Measurements from ENCODE around the gene YAF2. TPM values are rescaled to one million over a fixed set of nuclear protein-coding genes. Genes with fewer than 3 reads are reported as not detected.

Gene YAF2
- 10 to 100 TPM; 34.0 to 36.8 TPM for total RNA-seq

GRCh38 chr12:42238240-42239140 is at the start of gene YAF2:
YAF2 (minus strand) TSS chr12:42238248; CDS start chr12:42238180, 68 bp downstream.
- no peaks in the 10 kb centered on the region for H3K27me3 Mint-ChIP-seq
- H3K4me1 Mint-ChIP-seq = peaks cover 48% of the 10 kb centered on the region
- POLR2A ChIA-PET = interaction anchor here (0.6 kb wide), 2 partner anchors 8 to 1191 kb away, joined by 3 to 4 read pairs; no protein-coding TSS in a partner anchor

GRCh38 chr12:42286741-42287140 is 48.7 kb upstream of the YAF2 start:
- peaks cover 4% of the 10 kb centered on the region for H3K27me3 Mint-ChIP-seq
- DNase-seq = no peak
- CTCF ChIA-PET = no interaction called here
- no peaks in the 10 kb centered on the region for H3K36me3 Mint-ChIP-seq (ENCODE audit: low read depth)
- no peak overlapping the region for H3K4me3 Mint-ChIP-seq
- peaks cover 7% of the 10 kb centered on the region for H3K4me1 Mint-ChIP-seq
- POLR2A ChIA-PET = no interaction called here
- no peak overlapping the region for H3K27ac Mint-ChIP-seq
- H3K9me3 Mint-ChIP-seq = no peaks in the 10 kb centered on the region

More at GRCh38 chr12:42238240-42239140, at the start of gene YAF2:
- peak; percentile 86 for DNase-seq
- Mint-ChIP-seq H3K27ac (peak within 1 kb of the TSS; percentile 93), H3K9me3 (no peaks in the 10 kb centered on the region), H3K4me3 (peak within 1 kb of the TSS; percentile 88), H3K36me3 (ENCODE audit: low read depth) (peaks cover 25% of the 10 kb centered on the region)
- CTCF ChIA-PET = interaction anchor here (1.3 kb wide), 1 partner anchor 121 kb away, joined by 3 read pairs; no protein-coding TSS in a partner anchor

- POLR2A ChIA-PET = no interaction called here
- CTCF ChIA-PET = interaction anchor here (0.6 kb wide), 3 partner anchors 8 to 197 kb away, joined by 3 to 4 read pairs (median 3); no protein-coding TSS in a partner anchor
- no peak overlapping the region for H3K4me3 Mint-ChIP-seq
- peaks cover 4% of the 10 kb centered on the region for H3K27me3 Mint-ChIP-seq
- H3K4me1 Mint-ChIP-seq = peaks cover 7% of the 10 kb centered on the region
- no peak overlapping the region for H3K27ac Mint-ChIP-seq
- no peaks in the 10 kb centered on the region for H3K9me3 Mint-ChIP-seq
- DNase-seq = no peak
- no peaks in the 10 kb centered on the region for H3K36me3 Mint-ChIP-seq (ENCODE audit: low read depth)
Measured at GRCh38 chr12:42285431-42285830, 47.4 kb upstream of the YAF2 start.

DNA sequence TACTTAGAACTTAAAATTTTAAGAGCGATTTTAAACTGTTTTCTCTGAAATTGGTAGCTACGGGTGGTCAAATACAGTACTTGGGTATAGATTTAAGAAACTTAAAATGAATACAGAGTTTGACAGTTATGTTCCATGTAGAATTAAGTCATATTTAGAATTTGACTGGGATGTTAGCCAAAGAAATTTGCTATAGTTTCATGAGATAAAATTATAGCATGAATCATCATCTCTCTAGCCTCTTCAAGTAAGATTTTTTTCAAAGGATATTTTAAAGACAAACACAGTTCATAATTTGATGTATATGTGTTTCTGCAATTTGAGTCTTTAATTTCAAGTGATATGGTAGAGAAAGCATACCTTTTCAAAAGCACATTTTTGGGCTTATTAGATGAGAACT is 46.8 kb upstream of the YAF2 start:
- DNase-seq = no peak
- peaks cover 7% of the 10 kb centered on the region for H3K4me1 Mint-ChIP-seq
- POLR2A ChIA-PET = no interaction called here
- H3K27ac Mint-ChIP-seq = no peak overlapping the region
- H3K4me3 Mint-ChIP-seq = no peak overlapping the region
- H3K27me3 Mint-ChIP-seq = peaks cover 4% of the 10 kb centered on the region
- no peaks in the 10 kb centered on the region for H3K36me3 Mint-ChIP-seq (ENCODE audit: low read depth)
- H3K9me3 Mint-ChIP-seq = no peaks in the 10 kb centered on the region
- CTCF ChIA-PET = interaction anchor here (0.6 kb wide), 1 partner anchor 42 kb away, joined by 3 read pairs; no protein-coding TSS in a partner anchor

- ChIA-PET POLR2A (no interaction called here), CTCF (no interaction called here)
Measured at GRCh38 chr12:42284157-42284556, 46.1 kb upstream of the YAF2 start.

DNA sequence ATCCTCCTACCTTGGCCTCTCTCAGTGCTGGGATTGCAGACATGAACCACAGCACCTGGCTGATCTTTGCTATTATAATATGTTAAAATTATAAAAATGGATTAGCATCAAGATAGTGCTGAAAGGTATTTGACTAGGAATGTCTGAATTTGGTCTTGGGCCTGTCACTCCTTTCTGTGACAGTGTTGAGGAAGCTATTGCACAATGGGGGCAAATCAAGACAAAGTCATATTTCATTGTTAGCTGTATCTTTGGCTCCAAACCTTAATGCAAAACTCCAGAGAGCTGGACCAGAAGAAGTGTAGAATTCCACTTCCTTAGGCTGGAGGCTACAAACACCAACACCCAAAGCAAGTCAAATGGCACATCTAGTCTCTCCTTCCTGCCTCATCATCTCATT is 45.7 kb upstream of the YAF2 start:
- Mint-ChIP-seq H3K27ac (no peak overlapping the region), H3K4me1 (peaks cover 7% of the 10 kb centered on the region), H3K9me3 (no peaks in the 10 kb centered on the region), H3K36me3 (ENCODE audit: low read depth) (no peaks in the 10 kb centered on the region), H3K4me3 (no peak overlapping the region), H3K27me3 (peaks cover 2% of the 10 kb centered on the region)
- POLR2A ChIA-PET = no interaction called here
- DNase-seq = no peak
- CTCF ChIA-PET = no interaction called here

More at GRCh38 chr12:42284157-42284556, 46.1 kb upstream of the YAF2 start:
- peaks cover 7% of the 10 kb centered on the region for H3K4me1 Mint-ChIP-seq
- H3K27me3 Mint-ChIP-seq = peaks cover 2% of the 10 kb centered on the region
- no peaks in the 10 kb centered on the region for H3K36me3 Mint-ChIP-seq (ENCODE audit: low read depth)
- no peak overlapping the region for H3K4me3 Mint-ChIP-seq
- H3K9me3 Mint-ChIP-seq = no peaks in the 10 kb centered on the region
- no peak for DNase-seq
- H3K27ac Mint-ChIP-seq = no peak overlapping the region

- DNase-seq = no peak
- POLR2A ChIA-PET = no interaction called here
- H3K9me3 Mint-ChIP-seq = no peaks in the 10 kb centered on the region
- CTCF ChIA-PET = interaction anchor here (0.5 kb wide), 1 partner anchor 300 kb away, joined by 3 read pairs; no protein-coding TSS in a partner anchor
- no peak overlapping the region for H3K27ac Mint-ChIP-seq
- no peak overlapping the region for H3K4me3 Mint-ChIP-seq
- H3K36me3 Mint-ChIP-seq (ENCODE audit: low read depth) = no peaks in the 10 kb centered on the region
- H3K4me1 Mint-ChIP-seq = peaks cover 7% of the 10 kb centered on the region
- peaks cover 2% of the 10 kb centered on the region for H3K27me3 Mint-ChIP-seq
Measured at GRCh38 chr12:42282294-42282693, 44.2 kb upstream of the YAF2 start.

DNA sequence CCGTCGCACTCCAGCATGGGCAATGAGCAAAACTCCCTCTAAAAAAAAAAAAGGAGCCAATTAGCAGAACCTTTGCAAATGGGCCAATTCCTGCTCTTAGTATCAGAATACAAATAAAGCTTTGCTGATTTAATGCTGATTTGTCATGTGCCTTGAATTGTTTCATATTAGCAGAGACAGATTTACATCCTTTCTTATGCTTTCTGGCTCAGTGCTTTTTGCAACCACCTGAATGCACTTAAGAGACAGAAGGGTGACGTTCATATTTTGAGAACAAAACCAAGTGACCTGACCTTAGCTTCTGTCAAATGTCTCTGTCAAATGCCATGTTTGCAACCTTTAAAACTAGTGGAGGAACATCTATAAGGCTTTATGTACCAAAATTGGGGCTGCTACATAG is 43.8 kb upstream of the YAF2 start:
- Mint-ChIP-seq H3K4me3 (no peak overlapping the region), H3K4me1 (peaks cover 7% of the 10 kb centered on the region), H3K27ac (no peak overlapping the region), H3K36me3 (ENCODE audit: low read depth) (no peaks in the 10 kb centered on the region), H3K9me3 (no peaks in the 10 kb centered on the region), H3K27me3 (peaks cover 2% of the 10 kb centered on the region)
- ChIA-PET POLR2A (no interaction called here), CTCF (interaction anchor here (0.5 kb wide), 1 partner anchor 300 kb away, joined by 3 read pairs; no protein-coding TSS in a partner anchor)
- no peak for DNase-seq

DNA sequence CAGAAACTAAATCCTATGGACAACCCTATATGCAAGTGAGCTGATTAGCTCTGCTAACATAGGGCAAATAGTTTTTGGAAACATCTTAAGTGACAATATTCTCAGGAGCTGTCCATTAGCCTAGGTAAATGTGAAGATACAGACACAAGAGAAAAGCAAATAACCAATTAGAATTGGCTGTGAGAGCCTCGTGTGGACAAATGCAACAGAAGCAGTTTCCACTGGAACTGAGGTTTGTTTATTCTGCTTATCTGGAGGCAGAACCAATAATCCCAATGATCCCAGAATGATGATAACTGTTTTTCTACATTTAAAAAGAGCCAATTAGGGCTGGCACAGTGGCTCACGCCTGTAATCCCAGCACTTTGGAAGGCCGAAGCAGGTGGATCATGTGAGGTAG is 43.2 kb upstream of the YAF2 start:
- POLR2A ChIA-PET = no interaction called here
- Mint-ChIP-seq H3K36me3 (ENCODE audit: low read depth) (no peaks in the 10 kb centered on the region), H3K4me1 (peaks cover 7% of the 10 kb centered on the region), H3K27ac (no peak overlapping the region), H3K27me3 (peaks cover 3% of the 10 kb centered on the region), H3K4me3 (no peak overlapping the region), H3K9me3 (no peaks in the 10 kb centered on the region)
- no peak for DNase-seq
- CTCF ChIA-PET = no interaction called here

DNA sequence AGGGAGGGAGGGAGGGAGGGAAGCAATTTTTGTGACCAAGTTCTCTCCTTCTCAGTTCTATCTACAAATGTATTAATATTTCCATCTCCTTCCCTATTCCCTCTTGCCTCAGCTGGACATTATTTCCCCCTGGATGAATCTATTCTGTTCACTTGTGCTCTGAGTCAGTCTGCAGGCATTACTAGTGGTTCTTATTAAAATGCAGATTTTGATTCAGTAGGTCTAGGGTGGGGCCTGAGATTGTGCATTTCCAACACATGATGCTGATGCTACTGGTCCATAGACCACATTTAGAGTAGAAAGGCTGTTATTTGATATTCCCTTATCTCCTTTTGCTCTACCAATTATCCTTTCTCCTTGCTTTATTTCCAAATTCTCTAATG is 40.1 kb upstream of the YAF2 start:
- DNase-seq = no peak
- ChIA-PET CTCF (no interaction called here), POLR2A (no interaction called here)
- Mint-ChIP-seq H3K36me3 (ENCODE audit: low read depth) (no peaks in the 10 kb centered on the region), H3K27me3 (peaks cover 3% of the 10 kb centered on the region), H3K4me1 (no peaks in the 10 kb centered on the region), H3K27ac (no peak overlapping the region), H3K4me3 (no peak overlapping the region), H3K9me3 (peaks cover 1% of the 10 kb centered on the region)

GRCh38 chr12:42277396-42278127 is 39.5 kb upstream of the YAF2 start:
- Mint-ChIP-seq H3K9me3 (peaks cover 6% of the 10 kb centered on the region), H3K27me3 (peaks cover 3% of the 10 kb centered on the region), H3K4me1 (no peaks in the 10 kb centered on the region), H3K36me3 (ENCODE audit: low read depth) (peaks cover 1% of the 10 kb centered on the region), H3K27ac (no peak overlapping the region), H3K4me3 (no peak overlapping the region)
- ChIA-PET POLR2A (no interaction called here), CTCF (no interaction called here)
- no peak for DNase-seq

- H3K27me3 Mint-ChIP-seq = peaks cover 6% of the 10 kb centered on the region
- H3K9me3 Mint-ChIP-seq = peaks cover 8% of the 10 kb centered on the region
- ChIA-PET POLR2A (no interaction called here), CTCF (no interaction called here)
- no peak overlapping the region for H3K27ac Mint-ChIP-seq
- no peak overlapping the region for H3K4me3 Mint-ChIP-seq
- H3K4me1 Mint-ChIP-seq = peaks cover 5% of the 10 kb centered on the region
- H3K36me3 Mint-ChIP-seq (ENCODE audit: low read depth) = peaks cover 2% of the 10 kb centered on the region
- no peak for DNase-seq
Measured at GRCh38 chr12:42275499-42275898, 37.5 kb upstream of the YAF2 start.

GRCh38 chr12:42273706-42274105 is 35.7 kb upstream of the YAF2 start:
- Mint-ChIP-seq H3K36me3 (ENCODE audit: low read depth) (peaks cover 2% of the 10 kb centered on the region), H3K9me3 (peaks cover 8% of the 10 kb centered on the region), H3K27ac (no peak overlapping the region), H3K4me3 (no peak overlapping the region), H3K4me1 (peaks cover 5% of the 10 kb centered on the region), H3K27me3 (peaks cover 6% of the 10 kb centered on the region)
- DNase-seq = no peak
- ChIA-PET POLR2A (no interaction called here), CTCF (no interaction called here)
